GM12864 (cell line): ENCODE measurements around the gene KIF1A.

Source experiments
- DNase-seq: peaks from one replicate; pipeline ENCODE4 v3.0.0-alpha.2; 2011; ENCODE audit warnings: low read depth
- H3K4me3 ChIP-seq: 2 replicates; pipeline ENCODE4 v1.5.1; 2011; ENCODE audit warnings: mild to moderate bottlenecking, low read depth, low read length, control low read depth
- CTCF ChIP-seq: IDR thresholded peaks from 2 replicates; pipeline ENCODE4 v1.5.1; 2011; ENCODE audit warnings: low read depth, mild to moderate bottlenecking, moderate library complexity, low read length, control low read depth, inconsistent platforms; ENCODE audit errors: missing control alignments

The KIF1A gene

GRCh38 chr2:240735476-240735875 is 84.5 kb downstream of the KIF1A start:
- H3K4me3 ChIP-seq: no peak overlapping the region
- no peak for DNase-seq
- no peak for TF ChIP-seq CTCF

- no peak for DNase-seq
- no peak overlapping the region for H3K4me3 ChIP-seq
- TF ChIP-seq CTCF: no peak
Observed at GRCh38 chr2:240734756-240735155, 85.3 kb downstream of the KIF1A start.

- peak; percentile 51 for TF ChIP-seq CTCF
- H3K4me3 ChIP-seq: no peak overlapping the region
- no peak for DNase-seq
Observed at GRCh38 chr2:240733803-240734495, 86.1 kb downstream of the KIF1A start.

GRCh38 chr2:240732911-240733622 is 87.0 kb downstream of the KIF1A start:
- TF ChIP-seq CTCF: no peak
- no peak overlapping the region for H3K4me3 ChIP-seq
- no peak for DNase-seq

- H3K4me3 ChIP-seq: no peak overlapping the region
- TF ChIP-seq CTCF: no peak
- no peak for DNase-seq
Observed at GRCh38 chr2:240732184-240732583, 87.8 kb downstream of the KIF1A start.

GRCh38 chr2:240731178-240731545 is 88.9 kb downstream of the KIF1A start:
- no peak for TF ChIP-seq CTCF
- no peak overlapping the region for H3K4me3 ChIP-seq
- no peak for DNase-seq

- no peak for DNase-seq
- TF ChIP-seq CTCF: no peak
- H3K4me3 ChIP-seq: no peak overlapping the region
Observed at GRCh38 chr2:240730501-240731177, 89.4 kb downstream of the KIF1A start.
